H1 (cell line): ENCODE results near the gene ZNF304. TPM values are rescaled to one million over a fixed set of nuclear protein-coding genes. Genes with fewer than 3 reads are reported as not detected.

Experiments
- CREB1 ChIP-seq: IDR thresholded peaks from 2 replicates; pipeline ENCODE4 v1.6.1; 2012; ENCODE audit warnings: inconsistent platforms
- EZH2 ChIP-seq: fragments of 200-600 bp; sonication (generic); IDR thresholded peaks from 2 replicates; pipeline ENCODE4 v1.7.1; 2012; ENCODE audit warnings: low read depth, mild to moderate bottlenecking, moderate library complexity, low read length, inconsistent platforms; ENCODE audit not compliant: severe bottlenecking
- KDM4A ChIP-seq: IDR thresholded peaks from one replicate; pipeline ENCODE4 v1.7.1; 2012; ENCODE audit warnings: low read depth, mild to moderate bottlenecking, moderate library complexity, low read length, inconsistent platforms; ENCODE audit not compliant: severe bottlenecking
- KDM5A ChIP-seq: fragments of 200-600 bp; IDR thresholded peaks from 2 replicates; pipeline ENCODE4 v1.7.1; 2012; ENCODE audit warnings: mild to moderate bottlenecking, low read length, inconsistent platforms, mixed read lengths
- MAFK ChIP-seq: IDR thresholded peaks from 2 replicates; pipeline ENCODE4 v1.6.1; 2012; ENCODE audit warnings: low read depth, mild to moderate bottlenecking, improper control_type of control experiment, low read length
- NANOG ChIP-seq: IDR thresholded peaks from 2 replicates; pipeline ENCODE4 v1.6.1; 2011; ENCODE audit warnings: low read length, low read depth, mild to moderate bottlenecking, inconsistent platforms; ENCODE audit not compliant: insufficient read depth, poor library complexity, severe bottlenecking
- PHF8 ChIP-seq: fragments of 200-600 bp; sonication (generic); conservative IDR thresholded peaks from 2 replicates; pipeline ENCODE4 v1.7.1; 2012; ENCODE audit warnings: low read depth, mild to moderate bottlenecking, inconsistent platforms, low read length, moderate library complexity
- POLR2A ChIP-seq, 2 experiments: IDR thresholded peaks; 1 replicate in 1 of 2; 2 replicates in 1 of 2; pipeline ENCODE4 v1.6.1; 2011; ENCODE audit warnings: low read depth in 2 of 2, low read length in 2 of 2, mild to moderate bottlenecking in 2 of 2; ENCODE audit errors: control extremely low read depth in 1 of 2
- POLR2AphosphoS5 ChIP-seq: IDR thresholded peaks from 2 replicates; pipeline ENCODE4 v1.6.1; 2011; ENCODE audit warnings: low read depth, low read length
- SAP30 ChIP-seq: fragments of 300-600 bp; sonication (generic); IDR thresholded peaks from 2 replicates; pipeline ENCODE4 v1.7.1; 2012; ENCODE audit warnings: low read length, moderate library complexity, mild to moderate bottlenecking, inconsistent platforms; ENCODE audit not compliant: insufficient read depth, insufficient replicate concordance
- SIN3A ChIP-seq, 2 experiments: IDR thresholded peaks in 1 of 2; conservative IDR thresholded peaks in 1 of 2; 2 replicates each; pipeline ENCODE4 v1.6.1; 2011 to 2012; ENCODE audit warnings: low read length in 2 of 2, improper control_type of control experiment in 1 of 2, low read depth in 1 of 2, mild to moderate bottlenecking in 1 of 2
- SIX5 ChIP-seq: IDR thresholded peaks from 2 replicates; pipeline ENCODE4 v1.6.1; 2011; ENCODE audit warnings: mild to moderate bottlenecking, low read depth, low read length
- SP2 ChIP-seq: IDR thresholded peaks from 2 replicates; pipeline ENCODE4 v1.6.1; 2012; ENCODE audit warnings: mild to moderate bottlenecking, low read length, inconsistent platforms
- SRF ChIP-seq: IDR thresholded peaks from 2 replicates; pipeline ENCODE4 v1.6.1; 2011; ENCODE audit warnings: mild to moderate bottlenecking, low read depth, low read length, moderate library complexity
- TBP ChIP-seq: IDR thresholded peaks from 2 replicates; pipeline ENCODE4 v1.6.1; 2011; ENCODE audit warnings: low read depth, low read length, improper control_type of control experiment
- polyA plus RNA-seq, 7 experiments: library from polyadenylated mRNA; depleted of rRNA in 3 of 7; stranded (reverse) in 5 of 7; unstranded in 2 of 7; fragments of >200 nt in 5 of 7; fragments of 200-250 nt in 2 of 7; gene quantifications; 1 replicate in 5 of 7; 2 replicates in 1 of 7; 4 replicates in 1 of 7; pipeline versions ENCODE4 v1.2.1 to v1.2.3, GENCODE V29; 2011 to 2013; ENCODE audit warnings: missing spikeins in 2 of 7, mixed read lengths in 2 of 7
- total RNA-seq: library from RNA; stranded (reverse); fragmentation: NEBNext Ultra II Directional; extraction: Animal tissue kit (Norgen Biotek cat#: 25700); gene quantifications from 2 replicates; pipeline ENCODE4 v1.2.1, GENCODE V29; 2021
- TF ChIP-seq, protein P1 (sequence below): IDR thresholded peaks from 2 replicates; pipeline ENCODE4 v1.6.1; 2012; ENCODE audit warnings: inconsistent platforms

ZNF304 gene
- total and polyA plus RNA-seq, 2 of the 8 experiments (the other 6 are each of a cell fraction or from before 2014, with no cell fraction given): 4.3 to 10.5 TPM

DNA sequence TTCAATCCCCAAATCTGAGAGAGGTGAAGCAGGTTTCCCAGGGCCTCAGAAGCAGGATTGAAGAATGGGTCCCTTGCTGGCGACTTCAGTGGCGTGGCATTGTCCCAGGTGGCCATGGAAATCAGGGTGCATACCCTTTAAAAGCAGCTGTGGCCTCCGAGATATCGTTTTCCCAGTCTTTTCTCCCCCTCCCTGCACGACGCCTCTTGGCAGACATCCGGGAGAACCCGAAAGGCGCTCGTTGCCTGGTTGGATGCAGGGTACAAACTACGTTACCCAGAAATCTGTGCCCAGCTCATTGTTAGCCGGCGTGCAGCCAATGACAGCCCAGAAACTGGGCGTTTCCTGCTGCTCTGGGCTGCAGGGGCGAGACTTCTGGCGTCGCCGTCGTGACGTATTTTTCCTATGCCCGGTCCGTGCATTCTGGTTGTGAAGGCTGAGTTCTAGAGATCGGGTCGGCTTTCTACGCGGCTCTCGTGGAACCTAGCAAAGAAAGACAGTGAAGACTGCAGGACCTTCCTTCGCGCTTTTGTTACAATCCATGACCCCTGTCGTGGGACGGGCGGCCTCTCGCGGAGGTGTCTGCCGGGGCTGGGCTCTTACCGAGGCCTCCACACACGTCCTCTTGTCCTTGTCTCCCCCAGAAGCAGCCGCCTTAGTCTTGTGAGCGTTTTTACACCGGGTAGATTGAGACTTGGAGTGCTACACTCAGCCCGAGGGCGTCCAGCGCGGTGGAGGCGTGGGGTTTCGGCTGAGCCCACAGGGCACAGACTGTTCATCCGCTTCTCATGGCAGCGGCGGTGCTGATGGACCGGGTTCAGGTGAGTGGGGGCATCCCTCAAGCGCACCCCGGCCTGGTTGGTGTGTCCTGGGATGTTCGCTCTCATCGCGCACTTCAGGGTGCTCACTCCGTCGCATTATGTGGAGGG lies at the start of gene ZNF304 (continued):
- TF ChIP-seq SRF (peak; percentile 59; the same call in 1 of the 2 replicates), MAFK (no peak), CREB1 (peak; percentile 97), KDM5A (peak; percentile 85), PHF8 (peak; percentile 72; the same call in 1 of the 2 replicates), SIN3A (conservative IDR thresholded peaks at IDR 0.05 in 1 of 2, IDR thresholded peaks at IDR 0.05 in 1 of 2; ENCODE audit: low read depth in 1 of 2, low read length in 2 of 2) (peak; percentile 81 to 94; a peak in 2 of 4 replicates), KDM4A (peak; percentile 70), POLR2A (IDR thresholded peaks at IDR 0.05; ENCODE audit: control extremely low read depth in 1 of 2, low read depth in 2 of 2, low read length in 2 of 2) (peak in 1 of 2 experiments; percentile 32; a peak in 2 of 3 replicates), TBP (peak; percentile 63), SIX5 (peak; percentile 61), SAP30 (peak; percentile 26), NANOG (no peak), EZH2 (no peak), POLR2AphosphoS5 (no peak), SP2 (no peak)
- TF ChIP-seq, protein P1, sequence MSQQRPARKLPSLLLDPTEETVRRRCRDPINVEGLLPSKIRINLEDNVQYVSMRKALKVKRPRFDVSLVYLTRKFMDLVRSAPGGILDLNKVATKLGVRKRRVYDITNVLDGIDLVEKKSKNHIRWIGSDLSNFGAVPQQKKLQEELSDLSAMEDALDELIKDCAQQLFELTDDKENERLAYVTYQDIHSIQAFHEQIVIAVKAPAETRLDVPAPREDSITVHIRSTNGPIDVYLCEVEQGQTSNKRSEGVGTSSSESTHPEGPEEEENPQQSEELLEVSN: 0 out of 2 replicates have a peak, but pooled peaks have one; percentile 49
